Endothelial cell of hepatic sinusoid (primary cell): ENCODE results near the gene TTLL6.
"Not testable (repeated sequence)": the region's sequence is repeated elsewhere in the genome, so short reads cannot be mapped to it uniquely, and the experiment has no call there.

ENCODE experiments used
- in situ Hi-C: cut with HindIII; loops from 2 replicates; pipeline ENCODE4 v1.10.0; 2017; ENCODE audit warnings: low sequenced_read_pairs

Gene TTLL6

DNA sequence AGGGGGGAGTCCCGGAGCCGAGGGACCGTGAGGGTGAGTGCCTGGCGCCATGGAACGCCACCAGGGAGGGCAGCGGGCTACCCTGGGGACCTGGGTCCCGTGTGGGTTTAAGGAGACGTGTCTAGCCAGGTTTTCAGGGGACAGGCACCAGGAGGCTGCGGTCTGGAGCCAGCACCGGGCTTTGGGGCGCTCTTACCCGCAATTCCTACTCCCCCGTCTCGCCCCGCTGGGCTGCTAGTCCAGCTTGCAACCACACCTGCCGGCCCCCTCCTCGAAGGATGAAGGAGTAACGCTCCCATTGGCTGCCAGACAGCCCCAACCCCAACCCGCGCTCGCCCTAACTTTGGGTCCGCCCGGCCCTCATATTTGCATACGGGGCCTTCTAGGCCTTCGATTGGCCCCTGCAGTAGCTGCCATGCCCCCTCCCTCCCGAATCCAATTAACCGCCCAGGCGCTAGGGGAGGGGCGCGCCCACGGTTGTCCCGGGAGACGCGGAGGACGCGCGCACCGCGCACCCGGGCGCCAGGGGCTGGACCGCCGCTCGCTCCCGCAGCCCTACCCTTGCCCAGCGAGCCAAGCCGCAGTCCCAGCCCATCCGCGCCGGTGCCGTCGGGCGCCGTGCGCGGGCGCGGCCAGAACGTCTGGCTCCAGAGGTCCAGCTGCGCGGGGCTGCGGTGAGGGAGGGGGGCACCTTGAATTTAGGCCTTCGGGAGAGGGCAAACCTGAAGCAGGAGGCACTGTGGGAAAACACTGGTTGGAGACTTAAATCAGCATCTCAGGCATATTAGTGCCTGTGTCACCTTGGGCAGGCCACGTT, at the start of gene TTLL6:
Gene TTLL6 (minus strand): TSS at position 456 of the 817 bp plus-strand sequence. CDS start 157 bp downstream, at position 299.
- in situ Hi-C loops: no loop called here

DNA sequence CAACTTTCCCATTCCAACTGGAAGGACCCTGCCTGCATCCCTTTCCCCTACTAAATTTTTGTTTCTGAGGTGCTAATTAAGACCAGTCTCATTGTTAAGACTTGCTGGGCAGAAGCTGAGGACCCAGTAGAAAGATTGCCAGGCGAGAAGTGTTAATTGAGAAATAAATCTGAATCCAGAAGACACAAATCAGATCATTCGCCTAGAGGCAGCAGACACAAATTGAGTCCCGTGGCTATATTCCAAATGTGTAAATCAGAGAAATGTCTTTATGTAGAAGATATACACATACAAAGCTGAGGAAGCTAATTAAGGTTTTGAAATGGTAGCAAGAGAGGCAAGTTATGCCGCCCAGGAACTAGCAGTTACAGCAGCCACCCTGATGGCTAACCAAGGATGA, 43.4 kb upstream of the TTLL6 start:
- in situ Hi-C loops: no loop called here

DNA sequence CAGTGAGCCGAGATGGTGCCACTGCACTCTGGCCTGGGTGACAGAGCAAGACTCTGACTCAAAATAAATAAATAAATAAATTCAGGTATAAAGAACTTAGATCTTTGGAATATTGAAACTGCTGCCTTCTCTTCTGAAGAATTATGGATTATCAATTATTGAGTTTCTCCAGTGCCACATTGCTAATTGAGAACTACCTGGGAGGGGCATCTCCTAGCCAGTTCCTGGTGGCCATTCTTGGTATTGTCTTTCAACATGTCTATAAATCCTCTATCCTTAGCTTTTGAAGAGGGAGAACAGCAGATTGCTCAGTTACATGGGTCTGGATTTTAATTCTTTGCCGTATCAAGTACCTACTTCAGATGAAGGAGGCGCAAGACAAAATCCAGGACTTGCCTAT, 43.0 kb upstream of the TTLL6 start:
- in situ Hi-C loops: no loop called here

DNA sequence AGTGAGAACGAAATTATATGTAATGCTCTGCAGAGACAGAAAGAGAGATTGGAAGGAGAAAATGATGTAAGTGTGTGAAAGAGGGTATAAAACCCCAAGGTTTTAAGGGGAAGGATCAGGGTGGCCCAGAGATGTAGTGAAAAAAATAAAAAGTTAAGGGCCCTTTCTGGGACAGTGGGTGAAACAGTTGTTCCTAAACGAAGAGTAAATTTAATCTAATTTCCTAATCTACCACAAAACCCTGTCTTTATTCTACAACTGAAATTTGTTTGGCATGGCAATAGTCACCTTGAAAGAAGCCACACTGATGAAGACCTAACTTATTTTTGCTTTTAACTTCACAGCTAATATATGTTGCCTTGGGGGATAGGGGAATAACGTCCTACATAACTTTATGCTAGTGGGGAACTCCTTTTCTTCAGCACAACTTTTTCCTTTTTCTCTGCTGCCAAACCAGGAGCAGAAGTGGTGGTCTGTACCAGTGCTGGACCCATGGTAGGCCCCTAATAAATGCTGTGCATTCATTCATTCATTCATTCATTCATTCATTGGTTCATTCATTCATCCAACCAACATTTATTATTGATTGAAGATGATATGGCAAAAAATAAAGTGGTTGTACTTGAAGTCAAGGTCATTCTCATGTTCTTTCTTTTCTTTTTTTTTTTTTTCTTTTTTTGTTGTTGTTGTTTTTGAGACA, 39.2 kb upstream of the TTLL6 start:
- in situ Hi-C loops: no loop called here

DNA sequence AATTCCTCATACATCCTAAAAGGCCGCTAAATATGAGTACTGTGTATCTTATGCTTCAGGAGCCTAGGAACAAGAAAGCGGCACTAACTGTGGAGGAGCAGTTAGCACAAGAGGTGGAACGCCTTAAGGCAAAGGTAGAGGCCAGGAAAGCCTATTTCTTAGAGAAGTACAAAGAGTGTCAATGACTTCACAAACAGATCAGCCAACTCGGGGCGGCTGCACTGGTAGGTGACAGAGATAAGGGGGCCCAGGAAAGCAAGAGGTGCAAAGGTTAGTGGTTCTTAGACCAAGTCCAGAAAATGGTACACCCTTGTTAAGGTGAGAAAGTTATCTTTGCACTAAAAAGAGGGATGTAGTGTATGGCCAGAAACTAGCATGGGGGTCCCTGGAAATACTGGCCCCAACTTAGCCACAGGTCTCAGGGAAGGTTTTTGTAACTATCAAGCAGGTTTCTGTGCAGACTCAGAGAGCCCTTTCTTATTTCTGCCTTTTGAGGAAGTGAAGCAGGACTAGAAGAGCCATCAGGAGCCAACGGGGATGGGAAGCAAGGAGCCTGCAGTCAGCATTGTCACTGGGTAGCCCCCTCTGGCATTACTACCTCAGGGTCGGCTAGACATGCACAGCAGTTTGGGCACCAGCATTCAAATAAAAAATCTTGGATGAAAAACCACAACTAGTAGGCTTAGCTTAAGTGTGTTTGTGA, 37.9 kb upstream of the TTLL6 start:
- in situ Hi-C loops: loop anchor here (5.0 kb wide), 2 partner anchors 53 to 103 kb away; no protein-coding TSS in a partner anchor

DNA sequence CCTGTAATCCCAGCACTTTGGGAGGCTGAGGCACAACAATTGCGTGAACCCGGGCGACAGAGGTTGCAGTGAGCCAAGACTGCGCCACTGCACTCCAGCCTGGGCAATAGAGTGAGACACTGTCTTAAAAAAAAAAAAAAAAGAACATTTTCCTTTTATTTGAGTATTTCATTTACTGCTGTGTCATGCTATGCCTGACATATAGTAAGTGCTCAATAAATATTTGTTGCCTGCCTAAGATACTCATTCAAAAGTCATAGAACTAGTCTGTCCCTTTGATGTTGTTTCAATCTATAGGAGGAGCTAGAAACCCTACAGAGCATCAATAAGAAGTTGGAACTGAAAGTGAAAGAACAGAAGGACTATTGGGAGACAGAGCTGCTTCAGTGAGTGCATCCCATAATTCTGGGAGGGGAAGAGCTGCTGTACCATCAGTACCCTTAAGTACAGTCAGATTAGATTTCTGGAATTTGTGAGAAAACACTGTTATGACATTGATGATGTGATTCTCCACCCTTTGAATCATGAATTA, 33.8 kb upstream of the TTLL6 start:
- in situ Hi-C loops: loop anchor here (5.0 kb wide), 2 partner anchors 49 to 99 kb away; no protein-coding TSS in a partner anchor

DNA sequence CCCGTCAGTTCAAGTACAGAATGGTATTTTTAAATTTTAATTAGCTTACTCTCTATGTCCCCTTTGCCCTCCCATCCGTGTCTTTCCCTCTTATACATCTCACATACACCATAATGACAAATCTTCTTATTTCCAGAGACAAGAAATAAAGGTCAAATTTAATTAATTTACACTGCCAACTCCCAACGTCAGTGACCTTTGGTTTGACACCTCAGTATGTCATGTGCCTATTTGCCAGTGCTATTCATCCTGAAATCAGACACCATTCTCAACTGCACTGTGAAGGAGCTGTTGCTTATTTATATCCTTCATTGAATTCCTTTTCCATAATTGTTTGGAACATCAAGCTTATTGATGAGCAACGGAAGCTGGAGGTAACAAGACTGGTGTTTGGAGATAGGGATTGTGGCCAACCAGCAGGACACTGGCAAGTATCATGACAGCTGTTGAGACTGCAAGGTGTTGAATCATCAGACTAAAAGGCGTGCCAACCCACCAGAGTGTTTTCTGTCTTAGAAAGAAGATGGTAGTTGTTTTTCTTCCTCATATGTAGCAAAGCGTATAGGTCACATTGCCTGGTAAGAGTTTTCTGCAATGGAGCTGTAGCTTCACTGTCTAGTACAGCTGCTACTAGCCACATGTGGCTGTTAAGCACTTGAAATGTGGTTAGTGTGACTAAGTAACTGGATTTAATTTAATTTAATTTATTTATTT, 26.3 kb upstream of the TTLL6 start:
- in situ Hi-C loops: no loop called here

DNA sequence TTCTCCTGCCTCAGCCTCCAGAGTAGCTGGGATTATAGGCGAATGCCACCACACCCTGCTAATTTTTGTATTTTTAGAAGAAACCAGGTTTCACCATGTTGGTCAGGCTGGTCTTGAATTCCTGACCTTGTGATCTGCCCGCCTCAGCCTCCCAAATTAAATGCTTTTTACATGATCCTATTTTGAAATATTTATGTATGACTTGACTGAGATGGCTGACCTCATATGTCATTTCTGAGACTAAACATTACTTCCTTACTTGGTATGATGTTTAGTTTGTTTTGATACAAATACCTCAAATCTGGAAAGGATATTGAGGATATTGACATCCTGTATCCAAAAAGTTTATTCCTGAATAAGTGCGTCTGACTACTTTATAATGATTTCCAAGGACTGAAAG, 25.7 kb upstream of the TTLL6 start:
- in situ Hi-C loops: no loop called here

DNA sequence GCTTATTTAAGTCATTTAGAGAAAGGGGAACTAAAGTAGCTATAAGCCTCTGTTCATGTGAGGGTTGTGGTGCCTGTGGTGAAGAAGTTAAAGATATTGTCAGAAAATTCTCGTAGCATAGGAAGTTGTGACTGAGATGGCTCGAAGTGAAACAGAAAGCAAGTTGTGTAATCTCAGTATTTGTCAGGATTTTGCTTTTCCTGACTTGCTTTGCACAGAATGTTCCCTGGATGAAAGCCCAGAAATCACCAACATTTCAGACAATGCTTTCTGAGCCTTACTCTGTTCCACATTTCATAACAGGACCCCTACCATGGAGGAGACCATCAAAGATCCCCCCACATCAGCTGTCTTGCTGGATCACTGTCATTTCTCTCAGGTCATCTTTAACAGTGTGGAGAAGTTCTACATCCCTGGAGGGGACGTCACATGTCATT, 24.4 kb upstream of the TTLL6 start:
- in situ Hi-C loops: no loop called here

DNA sequence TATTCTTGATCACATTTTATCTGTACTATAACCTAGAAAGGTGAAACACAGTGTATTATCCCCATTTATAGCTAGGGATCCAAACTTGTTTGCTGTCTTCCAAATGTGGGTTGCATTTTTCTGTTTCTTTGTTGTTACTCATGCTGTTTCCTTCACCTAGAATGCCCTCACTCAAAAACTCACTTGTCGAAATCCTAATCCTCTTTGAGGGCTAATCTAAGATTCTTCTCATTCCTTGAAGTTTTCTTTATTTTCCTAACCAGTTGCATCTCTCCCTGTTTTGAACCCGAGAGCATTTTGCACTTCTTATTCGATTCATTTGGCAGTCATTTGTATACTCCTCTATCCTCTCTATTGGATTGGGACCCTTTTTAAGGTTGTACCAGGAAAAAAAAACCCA, 23.4 kb upstream of the TTLL6 start:
- in situ Hi-C loops: no loop called here

DNA sequence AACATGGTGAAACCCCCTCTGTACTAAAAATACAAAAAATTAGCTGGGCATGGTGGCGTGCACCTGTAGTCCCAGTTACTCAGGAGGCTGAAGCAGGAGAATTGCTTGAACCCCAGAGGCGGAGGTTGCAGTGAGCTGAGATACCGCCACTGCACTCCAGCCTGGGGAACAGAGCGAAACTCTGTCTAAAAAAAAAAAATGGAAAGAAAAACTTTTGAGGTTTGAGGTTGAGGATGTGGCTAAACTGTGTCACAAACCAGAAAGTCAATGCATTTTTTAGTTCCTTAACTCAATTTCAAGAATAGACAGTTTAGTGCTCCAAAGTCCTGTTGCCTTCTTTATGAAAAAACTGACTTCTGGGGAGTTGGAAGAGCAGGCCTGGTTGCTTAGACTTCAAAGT, 20.4 kb upstream of the TTLL6 start:
- in situ Hi-C loops: not testable (repeated sequence)

DNA sequence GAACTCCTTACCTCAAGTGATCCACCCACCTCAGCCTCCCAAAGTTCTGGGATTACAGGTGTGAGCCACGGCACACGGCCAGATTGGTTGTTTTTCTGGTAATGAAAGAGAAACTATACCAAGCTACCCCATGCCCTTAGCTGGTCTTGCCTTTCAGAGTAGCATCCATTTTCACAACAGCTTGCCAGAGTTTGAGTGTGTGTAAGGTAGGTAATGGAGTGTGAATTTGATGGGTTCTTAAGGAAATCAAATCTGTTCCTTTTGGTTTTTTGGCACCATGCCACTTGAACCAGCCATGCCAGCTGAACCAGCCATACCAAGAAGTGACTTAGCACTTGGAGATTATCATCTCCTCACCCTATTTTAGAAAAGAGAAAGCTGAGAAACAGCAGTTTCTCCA, 18.9 kb upstream of the TTLL6 start:
- in situ Hi-C loops: no loop called here

DNA sequence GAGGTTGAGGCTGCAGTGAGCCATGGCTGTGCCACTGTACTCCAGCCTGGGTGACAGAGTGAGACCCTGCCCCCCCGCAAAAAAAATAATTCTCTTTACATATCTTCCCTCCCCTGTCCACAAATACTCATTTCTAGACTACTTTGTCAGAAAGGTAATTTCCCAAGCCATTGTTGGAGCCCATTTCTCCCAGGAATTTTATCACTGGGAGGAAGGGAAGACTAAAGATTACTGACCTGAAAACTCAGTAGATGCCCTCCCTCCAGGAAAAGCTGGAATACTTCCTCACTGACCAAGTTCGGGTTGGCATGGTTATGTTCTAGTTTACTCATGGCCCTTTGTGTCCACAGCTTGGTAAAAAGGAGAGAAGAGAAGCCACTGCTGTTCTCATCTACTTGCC, 17.9 kb upstream of the TTLL6 start:
- in situ Hi-C loops: no loop called here

DNA sequence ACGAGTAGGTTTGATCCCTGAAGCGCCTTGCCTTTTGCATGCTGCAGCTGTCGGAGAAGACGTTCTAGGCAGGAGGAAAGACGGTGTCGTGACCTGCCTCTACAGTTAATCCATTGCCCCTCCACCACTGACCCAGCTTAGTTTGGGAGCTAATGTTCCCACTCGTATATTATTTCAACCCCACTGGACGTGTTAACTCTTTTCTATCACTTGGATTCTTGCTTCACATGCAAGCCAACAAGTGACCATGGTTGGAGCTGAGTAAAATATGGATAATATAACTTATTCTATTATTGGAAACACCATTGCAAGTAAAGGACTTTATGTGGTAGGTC, 14.5 kb upstream of the TTLL6 start:
- in situ Hi-C loops: no loop called here

DNA sequence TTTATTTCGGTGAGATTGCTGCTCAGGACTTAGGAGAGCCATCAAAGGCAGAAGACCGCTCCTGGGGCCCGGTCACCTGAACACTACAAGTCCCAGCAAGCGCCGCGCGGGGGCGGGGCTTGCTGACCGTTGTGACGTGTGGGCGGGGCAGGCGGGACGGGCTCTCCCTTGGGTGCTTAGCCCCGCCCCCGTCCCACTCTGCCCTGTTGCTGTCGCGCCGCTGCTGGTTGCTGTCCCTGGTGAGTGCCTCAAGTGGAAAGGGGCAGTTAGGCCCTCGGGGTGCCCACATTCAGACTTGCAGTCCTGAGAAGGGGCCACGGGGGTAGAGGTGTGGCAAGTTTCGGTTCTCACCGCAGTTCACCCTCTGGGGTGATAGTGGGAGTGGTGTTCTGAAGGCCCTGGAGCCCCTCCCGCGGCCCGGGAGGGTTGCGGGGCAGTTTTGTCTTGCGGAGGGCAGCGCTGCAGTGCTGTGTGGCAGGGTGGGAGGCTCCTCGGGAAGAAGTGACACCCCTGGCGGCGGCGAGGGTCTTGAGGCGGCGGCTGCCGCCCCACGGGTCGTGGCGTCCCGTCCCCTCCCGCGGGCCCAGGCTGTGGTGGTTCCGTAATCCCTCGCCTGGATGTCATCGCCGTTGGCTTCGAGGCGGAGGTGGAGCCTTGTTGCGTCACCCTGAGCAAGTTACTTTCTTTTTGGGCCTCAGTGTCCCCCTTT, 14.0 kb upstream of the TTLL6 start, which contains the start of gene CALCOCO2:
Gene CALCOCO2 (plus strand): TSS at position 196 of the 709 bp plus-strand sequence. CDS start 10,673 bp downstream, outside the sequence.
- in situ Hi-C loops: no loop called here

DNA sequence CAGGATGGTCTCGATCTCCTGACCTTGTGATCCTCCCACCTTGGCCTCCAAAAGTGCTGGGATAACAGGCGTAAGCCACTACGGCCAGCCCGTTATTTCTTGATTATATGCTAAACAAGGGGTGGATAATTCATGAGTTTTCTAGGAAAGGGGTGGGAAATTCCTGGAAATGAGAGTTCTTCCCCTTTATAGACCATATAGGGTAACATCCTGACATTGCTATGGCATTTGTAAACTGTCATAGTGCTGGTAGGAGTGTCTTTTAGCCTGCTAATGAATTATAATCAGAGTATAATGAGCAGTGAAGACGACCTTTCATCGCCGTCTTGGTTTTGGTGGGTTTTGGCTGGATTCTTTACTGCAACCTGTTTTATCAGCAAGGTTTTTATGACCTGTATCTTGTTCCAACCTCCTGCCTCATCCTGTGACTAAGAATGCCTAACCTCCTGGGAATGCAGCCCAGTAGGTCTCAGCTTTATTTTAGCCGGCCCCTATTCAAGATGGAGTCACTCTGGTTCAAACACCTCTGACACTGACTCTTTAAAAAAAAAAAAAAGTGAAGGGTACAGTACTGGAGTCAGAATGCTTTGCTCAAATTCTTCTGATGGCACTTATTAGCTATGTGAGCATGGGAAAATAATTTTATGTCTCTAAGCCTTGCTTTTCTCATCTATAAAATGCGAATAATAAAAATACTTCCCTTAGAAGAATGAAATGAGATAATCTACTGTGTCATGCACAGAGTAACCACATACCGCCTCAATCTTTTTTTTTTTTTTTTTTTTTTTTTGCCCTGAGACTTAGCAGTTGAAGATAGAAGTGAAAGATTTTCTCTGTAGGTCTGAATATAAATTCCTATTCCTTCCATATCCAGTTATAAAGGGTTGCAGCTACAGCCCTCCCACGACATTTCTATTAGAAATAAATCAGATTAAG, 8.7 kb upstream of the TTLL6 start:
- in situ Hi-C loops: no loop called here

DNA sequence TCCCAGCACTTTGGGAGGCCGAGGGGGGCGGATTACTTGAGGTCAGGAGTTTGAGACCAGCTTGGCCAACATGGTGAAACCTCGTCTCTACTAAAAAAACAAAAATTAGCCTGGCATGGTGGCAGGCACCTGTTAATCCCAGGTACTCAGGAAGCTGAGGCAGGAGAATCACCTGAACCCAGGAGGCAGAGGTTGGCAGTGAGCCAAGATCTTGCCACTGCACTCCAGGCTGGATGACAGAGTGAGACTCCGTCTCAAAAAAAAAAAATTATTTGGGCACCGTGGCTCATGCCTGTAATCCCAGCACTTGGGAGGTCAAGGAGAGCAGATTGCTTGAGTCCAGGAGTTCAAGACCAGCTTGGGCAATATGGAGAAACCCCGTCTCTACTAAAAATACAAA, 3.9 kb upstream of the TTLL6 start:
- in situ Hi-C loops: not testable (repeated sequence)

DNA sequence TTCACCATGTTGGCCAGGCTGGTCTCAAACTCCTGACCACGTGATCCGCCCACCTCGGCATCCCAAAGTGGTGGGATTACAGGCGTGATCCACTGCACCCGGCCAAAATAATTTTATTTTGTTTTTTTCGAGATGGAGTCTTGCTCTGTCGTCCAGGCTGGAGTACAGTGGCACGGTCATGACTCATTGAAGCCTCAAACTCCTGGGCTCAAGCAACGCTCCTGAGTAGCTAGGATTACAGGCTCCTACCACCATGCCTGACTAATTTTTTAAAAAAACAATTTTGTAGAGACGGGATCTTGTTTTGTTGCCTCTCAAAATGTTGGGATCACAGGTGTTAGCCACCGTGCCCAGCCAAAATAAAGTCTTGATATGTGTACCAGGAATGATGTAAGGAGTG, 2.4 kb upstream of the TTLL6 start:
- in situ Hi-C loops: no loop called here

DNA sequence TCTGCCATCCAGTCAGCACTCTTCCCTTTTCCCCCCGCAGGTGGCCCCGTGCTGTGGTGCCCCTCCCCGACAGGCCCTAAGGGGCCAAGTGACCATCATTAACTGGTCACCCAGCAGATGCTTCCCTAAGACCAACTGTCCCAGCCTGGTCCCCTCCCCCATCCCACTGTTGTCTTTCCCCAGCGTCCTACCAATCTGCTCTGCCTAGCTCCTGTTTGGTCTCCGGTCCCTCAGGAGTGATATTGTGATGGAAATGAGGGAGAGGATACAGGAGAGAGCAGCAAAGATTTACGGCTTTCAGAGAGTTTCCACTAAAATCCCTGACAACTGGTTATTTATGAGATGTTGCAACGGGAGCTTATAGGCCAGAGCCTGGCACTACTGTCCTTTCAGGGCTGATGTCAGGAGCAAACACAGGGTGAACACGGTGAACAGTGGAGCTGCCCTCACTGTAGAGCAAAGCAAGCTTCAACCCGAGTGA, 1.4 kb upstream of the TTLL6 start:
- in situ Hi-C loops: no loop called here
